ENCODE results near the gene OLA1. TPM values are rescaled to one million over a fixed set of nuclear protein-coding genes. Genes with fewer than 3 reads are reported as not detected.
A peak's percentile ranks its signal among the peaks of the same experiment; 100 is the strongest.

Gene OLA1
- total RNA-seq, 1 donor from 2014 or later, result 118 TPM

DNA sequence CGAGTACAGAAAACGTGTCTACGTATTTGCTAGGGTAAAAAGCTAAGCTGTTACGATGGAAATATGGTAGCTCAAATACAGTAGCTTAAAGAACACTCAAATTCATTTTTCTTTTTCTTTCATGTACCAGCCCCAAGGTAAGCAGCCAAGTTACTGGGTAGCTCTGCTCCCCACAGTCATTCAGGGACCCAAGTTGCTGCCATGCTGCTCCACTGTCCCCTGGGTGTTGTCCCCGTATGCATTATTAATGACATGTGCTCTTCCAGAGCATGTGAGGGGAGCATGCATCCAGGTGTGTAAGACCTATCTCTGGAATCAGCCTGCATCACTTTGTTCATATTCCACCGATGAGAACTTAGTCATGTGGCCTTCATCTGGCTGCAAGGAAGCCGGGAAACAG, 178.1 kb downstream of the OLA1 start:
- H3K27me3 Mint-ChIP-seq, result no peaks in the 10 kb centered on the region
- peaks cover 4% of the 10 kb centered on the region for H3K4me1 Mint-ChIP-seq (ENCODE audit: low read depth)
- H3K9me3 Mint-ChIP-seq (ENCODE audit: low read depth), result no peaks in the 10 kb centered on the region
- H3K36me3 Mint-ChIP-seq (ENCODE audit: insufficient read depth), result peaks cover 11% of the 10 kb centered on the region
- H3K4me3 Mint-ChIP-seq (ENCODE audit: low read depth), result no peak overlapping the region
- no peak for DNase-seq (ENCODE audit: low spot score, unreplicated experiment)
- H3K27ac Mint-ChIP-seq, result peak overlapping the region; percentile 11
- TF ChIP-seq, protein P1, sequence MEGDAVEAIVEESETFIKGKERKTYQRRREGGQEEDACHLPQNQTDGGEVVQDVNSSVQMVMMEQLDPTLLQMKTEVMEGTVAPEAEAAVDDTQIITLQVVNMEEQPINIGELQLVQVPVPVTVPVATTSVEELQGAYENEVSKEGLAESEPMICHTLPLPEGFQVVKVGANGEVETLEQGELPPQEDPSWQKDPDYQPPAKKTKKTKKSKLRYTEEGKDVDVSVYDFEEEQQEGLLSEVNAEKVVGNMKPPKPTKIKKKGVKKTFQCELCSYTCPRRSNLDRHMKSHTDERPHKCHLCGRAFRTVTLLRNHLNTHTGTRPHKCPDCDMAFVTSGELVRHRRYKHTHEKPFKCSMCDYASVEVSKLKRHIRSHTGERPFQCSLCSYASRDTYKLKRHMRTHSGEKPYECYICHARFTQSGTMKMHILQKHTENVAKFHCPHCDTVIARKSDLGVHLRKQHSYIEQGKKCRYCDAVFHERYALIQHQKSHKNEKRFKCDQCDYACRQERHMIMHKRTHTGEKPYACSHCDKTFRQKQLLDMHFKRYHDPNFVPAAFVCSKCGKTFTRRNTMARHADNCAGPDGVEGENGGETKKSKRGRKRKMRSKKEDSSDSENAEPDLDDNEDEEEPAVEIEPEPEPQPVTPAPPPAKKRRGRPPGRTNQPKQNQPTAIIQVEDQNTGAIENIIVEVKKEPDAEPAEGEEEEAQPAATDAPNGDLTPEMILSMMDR (IDR thresholded peaks at IDR 0.05; ENCODE audit: unreplicated experiment), result no peak

DNA sequence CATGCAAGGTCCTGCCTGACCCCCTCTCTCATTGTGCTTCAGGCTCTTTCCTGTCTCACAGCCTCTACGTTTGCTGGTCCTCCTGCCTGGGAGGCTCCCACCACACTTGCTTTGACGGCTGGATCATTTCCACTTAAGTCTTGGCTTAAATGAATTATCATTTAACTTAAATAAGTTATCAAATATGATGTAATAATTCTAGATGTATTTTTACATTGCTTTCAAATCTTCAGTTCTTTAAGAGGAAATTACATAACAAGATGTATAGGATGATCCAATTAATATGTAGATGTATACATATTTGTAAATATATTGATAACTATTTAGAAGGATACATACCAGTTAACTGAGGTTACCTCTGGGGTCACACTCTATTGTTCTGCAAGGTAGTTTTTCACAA, 180.5 kb downstream of the OLA1 start:
- H3K27ac Mint-ChIP-seq, result no peak overlapping the region
- TF ChIP-seq, protein P1 (IDR thresholded peaks at IDR 0.05; ENCODE audit: unreplicated experiment), result no peak
- peaks cover 7% of the 10 kb centered on the region for H3K4me1 Mint-ChIP-seq (ENCODE audit: low read depth)
- H3K36me3 Mint-ChIP-seq (ENCODE audit: insufficient read depth), result peaks cover 3% of the 10 kb centered on the region
- no peak overlapping the region for H3K4me3 Mint-ChIP-seq (ENCODE audit: low read depth)
- DNase-seq (ENCODE audit: low spot score, unreplicated experiment), result no peak
- H3K27me3 Mint-ChIP-seq, result peaks cover 12% of the 10 kb centered on the region
- peaks cover 3% of the 10 kb centered on the region for H3K9me3 Mint-ChIP-seq (ENCODE audit: low read depth)

DNA sequence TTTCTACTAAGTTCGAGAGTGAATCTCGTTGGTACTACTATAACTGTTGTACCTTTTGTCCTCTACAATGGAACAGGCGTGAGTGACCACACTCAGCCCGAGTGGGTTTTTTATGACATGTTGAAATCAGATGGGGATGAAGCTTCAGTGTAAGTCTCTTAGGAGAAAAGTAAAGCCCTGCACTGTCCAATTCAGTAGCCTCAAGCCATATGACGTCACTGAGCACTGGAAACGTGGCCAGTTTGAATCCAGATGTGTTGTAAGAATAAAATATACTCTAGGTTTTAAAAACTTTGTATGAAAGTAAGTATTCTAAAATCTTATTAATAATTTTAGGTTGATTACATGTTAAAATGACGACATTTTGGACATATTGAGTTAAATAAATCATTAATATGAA, 181.5 kb downstream of the OLA1 start:
- TF ChIP-seq, protein P1 (IDR thresholded peaks at IDR 0.05; ENCODE audit: unreplicated experiment), result no peak
- Mint-ChIP-seq H3K4me1 (ENCODE audit: low read depth) (peaks cover 13% of the 10 kb centered on the region), H3K27me3 (peaks cover 17% of the 10 kb centered on the region), H3K27ac (no peak overlapping the region), H3K9me3 (ENCODE audit: low read depth) (peaks cover 3% of the 10 kb centered on the region), H3K4me3 (ENCODE audit: low read depth) (no peak overlapping the region), H3K36me3 (ENCODE audit: insufficient read depth) (no peaks in the 10 kb centered on the region)
- DNase-seq (ENCODE audit: low spot score, unreplicated experiment), result no peak

DNA sequence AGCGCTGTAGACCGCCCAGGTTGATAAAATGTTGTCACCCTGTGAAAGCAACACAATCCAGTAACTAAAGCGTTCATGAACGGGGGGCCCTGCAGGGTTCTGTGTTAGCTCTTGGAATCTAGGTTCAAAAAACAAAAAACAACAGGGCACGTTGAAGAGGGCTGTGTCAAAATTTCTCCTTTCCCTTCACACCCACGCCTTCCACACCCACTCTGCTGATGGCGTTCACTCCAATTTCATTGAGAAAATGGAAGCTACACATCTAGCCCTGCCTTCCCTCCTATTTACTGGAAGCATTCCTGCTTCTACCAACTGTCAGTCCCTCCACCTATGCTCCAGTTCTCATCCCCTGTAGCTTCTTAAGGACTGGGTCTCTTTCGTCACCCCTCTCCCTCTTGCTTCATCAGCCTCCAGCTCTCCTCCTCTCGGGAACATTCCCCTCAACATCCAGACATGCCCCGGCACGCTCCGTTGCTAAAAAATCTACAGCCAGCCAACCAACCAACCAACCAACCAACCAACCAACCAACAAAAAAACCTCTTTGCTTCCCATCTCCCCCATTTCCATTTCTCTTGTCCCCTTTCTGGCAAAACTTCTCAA, 184.7 kb downstream of the OLA1 start:
- no peak for DNase-seq (ENCODE audit: low spot score, unreplicated experiment)
- Mint-ChIP-seq H3K27ac (no peak overlapping the region), H3K9me3 (ENCODE audit: low read depth) (peaks cover 9% of the 10 kb centered on the region), H3K36me3 (ENCODE audit: insufficient read depth) (no peaks in the 10 kb centered on the region), H3K27me3 (peaks cover 17% of the 10 kb centered on the region), H3K4me1 (ENCODE audit: low read depth) (peaks cover 17% of the 10 kb centered on the region), H3K4me3 (ENCODE audit: low read depth) (no peak overlapping the region)
- TF ChIP-seq, protein P1 (IDR thresholded peaks at IDR 0.05; ENCODE audit: unreplicated experiment), result no peak

DNA sequence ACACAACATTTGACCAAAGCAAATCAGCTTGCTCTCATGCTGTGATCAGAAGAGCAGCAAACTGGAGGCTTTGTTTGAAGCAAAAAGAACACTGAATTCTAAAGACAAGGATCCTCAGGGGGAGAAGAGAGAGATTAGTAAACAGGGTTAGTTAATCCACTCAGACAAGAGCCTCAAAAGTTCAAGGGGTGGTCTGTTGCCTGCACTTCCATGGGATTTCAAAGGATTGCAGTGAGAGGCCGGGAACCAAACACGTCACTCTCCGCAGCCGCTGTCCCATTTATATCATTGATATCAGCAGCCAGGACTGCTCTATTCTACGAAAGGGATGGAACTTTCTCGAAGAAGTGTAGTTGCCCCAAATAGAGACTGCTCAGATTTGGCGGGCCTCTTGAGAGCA, 185.4 kb downstream of the OLA1 start:
- H3K27ac Mint-ChIP-seq, result no peak overlapping the region
- peaks cover 12% of the 10 kb centered on the region for H3K9me3 Mint-ChIP-seq (ENCODE audit: low read depth)
- DNase-seq (ENCODE audit: low spot score, unreplicated experiment), result no peak
- H3K27me3 Mint-ChIP-seq, result peaks cover 17% of the 10 kb centered on the region
- peaks cover 17% of the 10 kb centered on the region for H3K4me1 Mint-ChIP-seq (ENCODE audit: low read depth)
- TF ChIP-seq, protein P1 (IDR thresholded peaks at IDR 0.05; ENCODE audit: unreplicated experiment), result no peak
- H3K36me3 Mint-ChIP-seq (ENCODE audit: insufficient read depth), result no peaks in the 10 kb centered on the region
- H3K4me3 Mint-ChIP-seq (ENCODE audit: low read depth), result no peak overlapping the region
